Endometrium (tissue), 2 donors: Measurements from ENCODE around the gene GRAP2.

Experiments
- FAIRE-seq: peaks from 2 replicates; lab custom pipeline; 2012; peaks lifted over from hg19 to GRCh38; lab: Jason Lieb, UNC
- donor health status: control.
- donor health status: control.

GRAP2 gene

GRCh38 chr22:39995393-39996252, 94.7 kb downstream of the GRAP2 start:
- FAIRE-seq: no peak

GRCh38 chr22:39996732-39997131, 95.8 kb downstream of the GRAP2 start:
- no peak for FAIRE-seq

- FAIRE-seq: no peak
Measured at GRCh38 chr22:39997421-39997820, 96.5 kb downstream of the GRAP2 start.

- no peak for FAIRE-seq
Measured at GRCh38 chr22:39997939-39998726, 97.2 kb downstream of the GRAP2 start.

- FAIRE-seq: no peak
Measured at GRCh38 chr22:39999144-39999757, 98.4 kb downstream of the GRAP2 start.

- no peak for FAIRE-seq
Measured at GRCh38 chr22:40000171-40000570, 99.3 kb downstream of the GRAP2 start.

DNA sequence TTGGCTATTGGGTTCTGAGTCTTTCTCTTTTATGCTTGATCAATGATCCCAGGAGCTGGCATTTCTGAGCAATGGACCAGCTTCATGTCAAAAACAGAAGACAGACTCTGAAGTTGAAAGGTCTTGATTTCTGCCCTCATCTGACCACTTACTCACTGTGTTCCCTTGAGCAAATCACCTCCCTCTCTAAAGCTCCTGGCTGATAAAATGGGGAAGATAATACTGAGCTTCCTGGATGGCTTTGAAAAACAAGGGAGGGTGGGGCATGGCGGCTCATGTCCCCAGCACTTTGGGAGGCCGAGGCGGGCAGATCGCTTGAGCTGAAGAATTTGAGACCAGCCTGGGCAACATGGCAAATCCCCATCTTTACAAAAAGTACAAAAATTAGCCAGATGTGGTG, 100.2 kb downstream of the GRAP2 start:
- FAIRE-seq: no peak

GRCh38 chr22:40001800-40002577, 101.1 kb downstream of the GRAP2 start:
- FAIRE-seq: no peak

- no peak for FAIRE-seq
Measured at GRCh38 chr22:40002935-40003715, 102.2 kb downstream of the GRAP2 start.

DNA sequence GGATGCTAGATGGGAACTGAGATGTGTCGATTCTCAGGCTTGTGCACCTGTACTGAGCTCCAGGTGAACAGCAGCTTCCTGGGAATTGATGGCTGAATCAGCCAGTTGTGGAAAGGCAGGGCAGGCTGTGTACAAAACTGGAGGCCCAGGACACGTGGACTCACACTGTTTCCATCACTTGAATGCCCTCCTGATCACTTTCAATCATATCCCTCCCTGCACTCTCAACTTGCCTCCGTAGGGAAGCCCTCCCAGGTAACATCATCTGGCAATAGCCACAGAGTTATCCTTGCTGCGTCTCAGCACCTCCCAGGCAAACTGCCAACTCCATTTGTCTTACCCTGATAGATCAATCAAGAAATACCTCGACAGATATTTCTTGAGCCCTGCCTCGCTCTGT, 104.0 kb downstream of the GRAP2 start:
- no peak for FAIRE-seq

GRCh38 chr22:40006641-40007040, 105.8 kb downstream of the GRAP2 start:
- FAIRE-seq: no peak

DNA sequence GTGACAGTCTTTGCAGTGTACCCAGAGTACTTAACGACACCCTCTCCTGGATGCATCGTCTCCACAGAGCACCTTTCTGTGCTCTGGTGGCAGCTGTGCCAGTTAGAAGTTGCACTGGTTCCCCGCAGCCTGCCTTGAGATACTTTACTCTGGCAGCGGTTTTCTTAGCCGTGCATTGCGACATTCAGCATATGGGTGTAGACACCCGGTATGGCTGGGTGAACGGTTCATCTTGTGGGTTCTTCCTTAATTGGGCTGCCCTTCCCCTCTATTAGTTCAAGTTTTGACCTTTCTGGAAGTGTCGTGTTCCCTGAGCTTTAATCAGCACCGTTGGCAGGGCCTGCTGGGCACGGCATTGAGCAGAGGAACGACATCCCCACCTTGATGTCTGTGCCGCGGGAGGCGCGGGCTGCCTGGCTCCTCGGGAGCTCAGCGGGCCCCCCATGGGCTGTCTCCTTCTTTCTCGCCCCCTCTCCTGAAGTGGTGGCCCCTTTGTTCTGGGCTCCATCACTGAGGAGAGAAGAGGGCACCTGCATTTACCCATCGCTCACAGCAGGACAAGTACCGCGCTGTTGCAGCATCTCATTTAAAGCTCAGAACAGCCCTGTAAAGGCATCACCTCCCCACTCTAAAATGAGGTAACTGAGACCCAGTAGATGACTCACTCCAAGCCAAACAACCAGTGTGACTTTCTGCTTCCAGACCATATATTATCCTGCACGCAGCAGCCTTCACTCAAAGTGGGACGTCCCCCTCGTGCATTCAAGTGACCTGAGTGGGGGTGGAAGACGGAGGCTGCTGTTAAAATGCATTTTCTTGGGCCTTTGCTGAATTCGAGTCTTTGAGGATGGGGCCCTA, 107.2 kb downstream of the GRAP2 start:
- no peak for FAIRE-seq

DNA sequence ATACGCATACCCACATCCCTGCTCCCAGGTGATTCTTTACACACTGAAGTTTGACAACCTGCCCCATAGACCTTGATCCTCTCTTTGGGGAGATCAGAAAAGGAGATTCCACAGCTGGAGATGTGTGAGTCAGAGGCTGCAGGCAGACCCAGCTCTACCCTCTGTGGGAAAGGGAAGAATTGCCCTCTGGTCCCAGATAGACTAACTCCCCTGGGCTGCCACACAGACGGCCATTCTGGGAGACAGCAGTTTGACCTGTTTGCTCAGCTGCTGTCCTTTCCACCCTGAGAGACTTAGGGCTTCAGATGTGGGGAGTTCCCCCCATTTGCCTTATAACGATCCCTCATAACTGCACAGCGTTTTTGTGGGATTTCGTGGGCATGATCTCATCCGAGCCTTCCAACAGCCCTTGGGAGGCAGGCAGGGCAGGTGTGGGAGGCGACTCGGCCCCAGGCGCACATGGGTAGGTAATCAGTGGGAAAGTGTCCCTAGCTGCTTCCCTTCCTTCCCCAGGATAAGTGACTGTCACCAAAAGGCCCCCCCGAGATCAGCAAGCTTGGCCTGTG, 107.9 kb downstream of the GRAP2 start:
- FAIRE-seq: no peak

DNA sequence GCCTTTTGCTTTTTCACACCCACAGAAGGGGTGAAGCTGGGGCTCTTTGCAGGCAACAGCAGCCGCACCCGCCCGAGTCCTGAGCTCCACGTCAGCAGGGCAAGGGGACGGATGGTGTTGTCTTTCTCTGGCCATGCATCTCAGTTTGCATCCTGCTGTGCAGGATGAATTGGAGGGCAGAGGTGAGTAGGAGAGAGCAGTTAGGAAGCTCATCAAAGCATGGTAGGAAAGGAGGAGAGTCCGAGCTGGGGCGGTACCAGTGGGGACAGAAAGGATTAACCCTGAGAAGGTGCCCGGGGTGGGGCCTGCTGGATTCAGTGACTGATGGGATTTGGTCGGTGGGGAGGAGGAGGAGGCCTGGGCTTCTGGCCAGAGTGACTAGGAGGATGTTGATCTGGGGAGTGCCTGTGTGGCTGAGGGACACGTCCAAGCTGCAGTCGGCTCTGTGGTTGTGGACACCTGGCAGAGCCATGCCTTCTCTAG, 108.4 kb downstream of the GRAP2 start:
- no peak for FAIRE-seq

DNA sequence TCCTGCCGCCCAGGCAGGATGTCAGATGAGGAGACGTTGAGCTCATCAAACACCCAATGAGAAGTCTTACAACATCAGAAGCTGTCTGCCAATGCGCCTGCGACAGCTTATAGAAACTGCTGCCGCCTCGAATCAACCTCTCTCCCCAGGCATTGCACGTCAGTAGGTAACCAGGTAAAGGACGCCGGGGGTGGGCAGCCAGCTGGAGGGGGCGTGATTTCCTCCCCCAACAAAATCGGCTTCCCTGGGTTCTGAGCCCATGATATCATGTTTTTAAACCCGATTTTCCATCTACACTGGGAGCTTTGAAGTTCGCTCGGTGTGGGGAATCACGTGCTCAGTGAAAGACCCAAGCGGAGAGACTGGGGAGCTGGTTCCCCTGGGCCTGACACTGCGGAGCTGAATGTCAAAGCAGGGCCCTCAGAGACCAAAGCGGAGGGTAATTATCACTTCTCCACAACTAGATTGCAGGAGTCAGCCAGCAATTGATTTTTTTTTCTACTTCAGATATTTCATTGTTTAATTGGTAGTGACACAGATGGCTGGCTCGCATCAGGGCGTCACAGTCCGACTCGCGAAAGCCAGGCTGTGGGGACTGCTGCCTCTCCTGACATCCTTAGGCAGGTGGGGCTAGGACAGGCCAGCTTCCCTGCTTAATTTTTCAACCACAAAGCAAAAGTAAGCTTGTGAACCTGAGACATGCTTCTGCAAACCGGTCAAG, 109.2 kb downstream of the GRAP2 start:
- no peak for FAIRE-seq

- no peak for FAIRE-seq
Measured at GRCh38 chr22:40010746-40011145, 109.9 kb downstream of the GRAP2 start.

DNA sequence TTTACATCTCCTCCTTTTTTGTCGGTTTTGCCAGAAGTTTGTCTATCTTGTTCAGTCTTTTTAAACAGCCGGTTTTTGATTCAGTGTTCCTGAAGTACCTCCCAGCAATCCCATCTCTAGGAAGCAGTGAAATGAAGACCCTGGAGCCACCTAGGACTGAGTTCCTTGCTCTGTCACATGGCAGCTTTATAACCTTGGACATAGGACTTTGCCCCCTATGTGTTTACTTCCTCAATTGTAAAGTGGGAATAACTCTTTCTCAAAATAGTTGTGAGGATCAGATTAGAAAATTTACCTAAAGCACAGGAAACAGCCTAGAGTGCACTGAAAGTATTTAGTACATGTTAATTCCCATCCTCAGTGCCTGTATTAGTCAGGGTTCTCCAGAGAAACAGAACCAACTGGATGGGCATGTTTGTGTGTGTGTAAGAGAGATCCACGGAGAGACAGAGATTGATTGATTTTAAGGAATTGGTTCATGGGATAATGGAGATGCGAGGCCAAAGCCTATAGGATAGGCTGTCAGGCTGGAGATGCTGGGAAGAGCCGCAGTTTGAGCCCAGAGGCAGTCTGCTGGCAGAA, 113.9 kb downstream of the GRAP2 start:
- no peak for FAIRE-seq

DNA sequence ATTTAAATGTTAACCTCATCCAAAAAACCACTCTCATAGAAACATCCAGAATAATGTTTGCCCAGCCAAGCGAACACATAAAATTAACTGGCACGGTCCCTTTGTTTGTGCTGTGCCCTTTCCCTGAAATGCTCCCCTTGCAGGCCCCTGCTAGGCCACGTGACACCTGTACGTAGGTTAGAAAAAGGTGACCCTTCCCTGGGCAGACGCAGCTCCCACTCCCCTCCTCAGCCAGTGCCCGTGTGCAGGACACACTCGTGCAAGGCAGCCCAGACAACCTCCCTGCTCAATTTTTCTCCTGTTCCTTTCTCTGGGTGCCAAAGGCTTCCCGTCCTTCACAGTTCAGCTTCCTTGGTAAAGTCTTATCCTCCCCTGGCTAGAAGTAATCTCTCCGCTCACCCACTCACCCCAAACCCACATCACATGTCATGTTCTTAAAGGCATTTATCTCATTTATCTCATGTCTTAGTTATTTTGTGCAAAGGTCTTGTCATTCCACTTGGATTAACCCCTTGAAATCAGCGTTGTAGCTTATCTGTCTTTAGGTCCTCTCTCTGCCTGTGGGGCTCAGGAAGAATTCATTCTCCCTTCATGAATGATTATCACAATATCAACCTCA, 114.6 kb downstream of the GRAP2 start:
- no peak for FAIRE-seq
